Subcutaneous abdominal adipose tissue (tissue), 5 donors: ENCODE results near the gene PKP4.

Experiments used
- H3K27ac ChIP-seq: one replicate; pipeline ENCODE4 v1.7.0; 2013; ENCODE audit warnings: low read depth, mild to moderate bottlenecking, inconsistent platforms, low read length, moderate library complexity
- H3K27me3 ChIP-seq, 5 donors: one replicate each; pipeline ENCODE4 v1.7.0; 2013; ENCODE audit warnings: low read length in 5 of 5, inconsistent platforms in 1 of 5; ENCODE audit not compliant: control insufficient read depth in 5 of 5, insufficient read depth in 4 of 5
- H3K36me3 ChIP-seq, 5 donors: one replicate each; pipeline ENCODE4 v1.7.0; 2013; ENCODE audit warnings: low read length in 5 of 5; ENCODE audit not compliant: control insufficient read depth in 5 of 5, insufficient read depth in 5 of 5
- H3K4me1 ChIP-seq, 5 donors: one replicate each; pipeline ENCODE4 v1.7.0; 2013; ENCODE audit warnings: low read length in 5 of 5, mild to moderate bottlenecking in 3 of 5, moderate library complexity in 1 of 5; ENCODE audit not compliant: control insufficient read depth in 5 of 5, insufficient read depth in 5 of 5
- H3K4me3 ChIP-seq, 5 donors: one replicate each; pipeline ENCODE4 v1.7.0; 2013; ENCODE audit warnings: low read length in 5 of 5, low read depth in 1 of 5
- H3K9ac ChIP-seq, 5 donors: one replicate each; pipeline ENCODE4 v1.7.0; 2013; ENCODE audit warnings: low read length in 5 of 5, mild to moderate bottlenecking in 4 of 5, moderate library complexity in 3 of 5
- H3K9me3 ChIP-seq, 5 donors: one replicate each; pipeline ENCODE4 v1.7.0; 2013; ENCODE audit warnings: low read length in 5 of 5; ENCODE audit not compliant: control insufficient read depth in 5 of 5
- donor health status: healthy.
- donor health status: healthy.
- donor health status: healthy.
- donor health status: healthy.
- donor health status: healthy.

Gene PKP4

DNA sequence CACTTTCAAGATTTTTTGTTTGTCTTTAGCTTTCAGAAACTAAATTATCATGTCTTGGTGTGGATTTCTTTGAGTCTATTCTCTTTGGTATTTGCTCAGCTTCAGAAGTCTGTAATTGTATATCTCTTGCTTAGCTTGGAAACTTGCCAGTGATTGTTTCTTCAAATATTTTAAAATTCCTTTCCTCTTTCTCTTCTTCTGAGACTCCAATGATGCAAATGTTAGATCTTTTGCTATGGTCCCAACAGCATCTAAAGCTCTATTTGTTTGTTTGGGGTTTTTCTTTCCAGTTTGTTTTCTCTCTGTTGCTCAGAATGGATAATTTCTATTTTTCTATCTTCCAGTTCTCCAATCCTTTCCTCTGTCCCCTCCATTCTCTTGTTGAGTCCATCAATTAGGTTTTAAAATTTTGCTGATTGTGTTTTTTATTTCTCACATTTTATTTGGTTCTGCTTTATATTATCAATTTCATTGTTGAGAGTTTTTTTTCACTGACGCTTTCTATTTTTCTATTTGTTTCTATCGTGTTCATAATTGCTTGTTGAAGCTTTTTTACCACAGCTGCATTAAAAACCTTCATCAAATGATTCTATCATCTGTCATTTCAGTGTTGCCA is 256.9 kb downstream of the PKP4 start:
- Histone ChIP-seq H3K4me3 (no peak overlapping the region), H3K27me3 (no peaks in the 10 kb centered on the region), H3K9me3 (peaks cover 0 to 5% (median 0%) of the 10 kb centered on the region in 5 donors), H3K36me3 (no peaks in the 10 kb centered on the region), H3K27ac (no peak overlapping the region), H3K9ac (no peak overlapping the region), H3K4me1 (peaks cover 0 to 35% (median 5%) of the 10 kb centered on the region in 5 donors)

DNA sequence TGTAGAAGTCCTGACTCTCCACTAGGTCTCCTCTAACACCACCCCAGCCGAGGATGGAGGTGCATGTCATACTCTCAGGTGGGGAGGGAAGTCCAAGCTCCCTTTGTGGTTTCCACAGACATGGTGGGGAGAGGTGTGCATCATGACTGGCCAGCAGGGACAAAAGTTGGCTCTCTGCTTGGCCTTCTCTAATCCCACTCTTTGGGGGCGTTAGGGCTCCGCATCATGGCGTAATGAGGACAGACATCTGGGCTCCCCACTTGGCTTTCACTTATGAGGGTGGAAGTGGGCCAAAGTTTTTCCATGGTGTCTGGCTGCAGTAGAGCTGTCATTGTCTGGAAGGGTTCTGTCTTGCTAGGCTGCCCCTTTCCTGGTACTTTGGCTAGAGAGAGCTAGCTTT is 257.7 kb downstream of the PKP4 start:
- Histone ChIP-seq H3K9ac (no peak overlapping the region), H3K4me1 (peaks cover 0 to 42% (median 5%) of the 10 kb centered on the region in 5 donors), H3K27ac (peak overlapping the region; percentile 83), H3K27me3 (no peaks in the 10 kb centered on the region), H3K36me3 (no peaks in the 10 kb centered on the region), H3K9me3 (peaks cover 0 to 5% (median 0%) of the 10 kb centered on the region in 5 donors), H3K4me3 (no peak overlapping the region)

DNA sequence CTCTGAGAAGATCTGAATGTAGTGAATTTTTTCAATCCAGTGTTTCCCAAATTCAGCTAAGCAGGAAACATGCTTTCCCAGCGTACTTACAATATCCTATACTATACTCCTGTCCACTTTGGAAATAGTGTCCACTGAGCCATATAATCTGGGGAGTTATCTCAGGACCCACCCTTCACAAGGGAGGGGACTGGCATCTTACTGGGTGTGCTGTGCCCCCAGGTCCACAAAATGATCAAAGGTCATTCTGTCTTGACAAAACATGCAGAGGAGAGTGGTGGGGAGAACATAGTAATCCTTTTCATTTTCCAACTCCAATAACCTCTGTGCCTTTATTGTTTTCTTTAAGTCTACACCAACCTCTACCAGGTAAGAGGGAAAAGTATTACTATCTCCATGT is 258.6 kb downstream of the PKP4 start:
- Histone ChIP-seq H3K9ac (peak overlapping the region in 2 of 5 donors; percentile 4 to 64), H3K4me3 (no peak overlapping the region), H3K27ac (peak overlapping the region; percentile 83), H3K9me3 (peaks cover 0 to 5% (median 0%) of the 10 kb centered on the region in 5 donors), H3K27me3 (no peaks in the 10 kb centered on the region), H3K36me3 (no peaks in the 10 kb centered on the region), H3K4me1 (peaks cover 0 to 49% (median 5%) of the 10 kb centered on the region in 5 donors)

DNA sequence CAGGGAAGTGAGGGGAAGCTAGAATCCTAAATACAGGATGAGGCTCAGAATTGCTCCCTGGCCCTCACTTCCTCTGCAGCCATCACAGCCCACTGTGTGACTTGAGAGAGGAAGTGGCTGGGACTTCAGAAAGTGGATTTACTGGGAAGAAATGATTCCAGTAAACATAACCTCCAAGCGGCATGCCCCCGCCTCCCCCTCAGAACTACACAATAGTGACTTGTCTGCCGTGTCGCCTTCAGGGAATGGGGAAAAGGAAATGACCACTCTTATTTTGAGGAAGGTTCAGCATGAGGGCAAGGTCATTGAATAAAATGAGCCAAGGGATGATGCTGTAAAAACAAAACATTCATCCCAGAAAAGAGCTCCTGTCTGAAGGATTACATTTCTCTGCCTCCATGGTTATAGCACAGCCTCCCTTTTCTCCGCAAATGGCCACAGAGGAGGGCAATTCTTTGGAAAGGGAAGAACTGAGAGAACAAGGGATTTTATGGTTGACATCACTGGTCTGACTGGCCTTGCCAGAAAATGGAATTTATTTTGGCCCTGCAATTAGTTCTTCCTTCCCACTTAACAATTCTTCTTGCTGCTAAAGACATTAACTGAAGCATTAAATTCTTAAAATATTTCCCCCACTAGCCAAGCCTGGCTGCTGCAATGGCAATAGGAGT is 259.5 kb downstream of the PKP4 start:
- no peak overlapping the region for H3K4me3 ChIP-seq
- peaks cover 0 to 5% (median 0%) of the 10 kb centered on the region in 5 donors for H3K9me3 ChIP-seq
- H3K27me3 ChIP-seq, result no peaks in the 10 kb centered on the region
- no peaks in the 10 kb centered on the region for H3K36me3 ChIP-seq
- peak overlapping the region; percentile 45 for H3K27ac ChIP-seq
- peaks cover 0 to 54% (median 5%) of the 10 kb centered on the region in 5 donors for H3K4me1 ChIP-seq
- no peak overlapping the region for H3K9ac ChIP-seq

DNA sequence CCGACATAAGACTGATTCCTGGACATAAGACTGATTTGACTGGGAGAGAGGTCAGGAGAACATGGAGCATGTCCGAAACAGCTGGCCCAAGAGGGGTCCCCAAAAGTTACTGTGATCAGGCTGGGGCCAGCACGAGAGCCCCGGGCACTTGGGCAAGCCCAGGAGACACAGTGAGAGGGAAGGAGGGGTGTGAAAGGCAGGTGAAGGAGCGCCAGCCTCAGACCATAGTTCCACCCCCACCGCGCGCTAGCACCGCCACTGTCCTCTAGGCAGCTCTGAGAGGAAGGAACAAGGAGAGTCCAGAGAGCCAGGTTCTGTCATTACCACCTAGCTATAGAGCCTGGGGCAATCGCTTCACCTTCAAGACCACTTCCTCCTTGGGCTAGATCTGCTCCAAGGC is 260.2 kb downstream of the PKP4 start:
- Histone ChIP-seq H3K9ac (peak overlapping the region in 1 of 5 donors; percentile 66), H3K27ac (peak overlapping the region; percentile 45), H3K4me3 (peak overlapping the region in 1 of 5 donors; percentile 3), H3K27me3 (no peaks in the 10 kb centered on the region), H3K9me3 (peaks cover 0 to 5% (median 0%) of the 10 kb centered on the region in 5 donors), H3K36me3 (no peaks in the 10 kb centered on the region), H3K4me1 (peaks cover 0 to 54% (median 5%) of the 10 kb centered on the region in 5 donors)

DNA sequence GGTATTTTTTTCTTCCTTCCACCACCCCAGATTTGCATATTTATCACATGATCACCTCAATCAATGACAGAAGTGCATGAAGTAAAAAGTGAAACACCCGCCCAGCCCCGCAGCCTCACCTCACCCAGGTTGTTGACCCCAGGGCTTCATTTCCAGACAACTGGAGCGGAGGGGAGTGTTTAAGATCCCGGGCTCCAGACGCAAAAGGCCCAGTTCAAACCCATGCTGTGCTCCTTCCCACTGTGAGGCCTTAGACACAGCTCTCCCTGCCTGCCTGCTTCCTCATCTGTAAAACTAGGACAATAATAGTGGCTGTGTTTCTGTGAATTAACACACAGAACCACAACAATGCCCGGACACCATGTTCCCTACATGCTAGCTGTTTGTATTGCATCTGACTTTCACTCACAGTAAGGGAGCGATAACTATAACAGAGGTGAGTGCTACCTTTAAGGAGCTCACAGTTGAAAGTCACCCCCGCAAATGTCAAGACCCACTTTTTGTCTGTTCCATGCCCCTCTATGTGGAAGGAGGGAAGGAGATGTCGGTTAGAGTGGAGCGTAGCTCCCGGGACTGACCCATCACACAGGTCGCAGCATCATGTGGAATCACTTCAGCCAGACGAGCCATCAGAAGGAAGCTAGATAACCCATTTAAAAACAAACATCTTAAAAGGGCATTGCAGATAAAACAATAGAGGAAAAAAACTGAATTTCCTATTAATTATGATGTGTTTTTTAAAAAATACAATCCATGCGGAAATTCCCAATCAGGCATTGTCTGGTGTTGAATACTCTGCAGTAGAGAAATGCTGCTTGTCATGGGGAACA is 260.8 kb downstream of the PKP4 start:
- peaks cover 0 to 2% (median 0%) of the 10 kb centered on the region in 5 donors for H3K27me3 ChIP-seq
- H3K9me3 ChIP-seq, result peaks cover 0 to 3% (median 0%) of the 10 kb centered on the region in 5 donors
- peak overlapping the region; percentile 45 for H3K27ac ChIP-seq
- H3K9ac ChIP-seq, result peak overlapping the region in 1 of 5 donors; percentile 66
- peak overlapping the region in 1 of 5 donors; percentile 3 for H3K4me3 ChIP-seq
- no peaks in the 10 kb centered on the region for H3K36me3 ChIP-seq
- peaks cover 0 to 57% (median 5%) of the 10 kb centered on the region in 5 donors for H3K4me1 ChIP-seq

DNA sequence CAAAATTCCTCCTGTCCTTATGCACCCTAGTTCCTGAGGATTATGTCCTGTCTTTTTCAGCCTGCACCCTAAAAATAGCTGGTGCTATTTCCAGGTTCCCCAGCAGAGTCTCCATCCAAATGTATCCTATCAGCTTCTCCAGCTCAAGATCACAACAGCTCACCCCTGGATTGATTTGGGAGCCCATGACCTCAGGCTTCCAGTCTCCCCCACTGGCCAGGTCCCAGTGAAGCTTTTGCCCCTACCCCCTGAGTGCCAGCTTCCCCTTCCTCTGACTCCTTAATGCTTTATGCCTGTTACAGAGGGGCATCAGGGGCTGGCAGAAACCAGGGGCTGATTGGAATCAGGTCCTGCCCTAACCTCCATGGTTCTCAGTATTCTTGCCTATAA is 261.4 kb downstream of the PKP4 start:
- Histone ChIP-seq H3K27me3 (peaks cover 0 to 3% (median 0%) of the 10 kb centered on the region in 5 donors), H3K9me3 (peaks cover 0 to 1% (median 0%) of the 10 kb centered on the region in 5 donors), H3K4me3 (no peak overlapping the region), H3K27ac (peak overlapping the region; percentile 45), H3K9ac (peak overlapping the region in 1 of 5 donors; percentile 50), H3K36me3 (no peaks in the 10 kb centered on the region), H3K4me1 (peaks cover 0 to 61% (median 5%) of the 10 kb centered on the region in 5 donors)

DNA sequence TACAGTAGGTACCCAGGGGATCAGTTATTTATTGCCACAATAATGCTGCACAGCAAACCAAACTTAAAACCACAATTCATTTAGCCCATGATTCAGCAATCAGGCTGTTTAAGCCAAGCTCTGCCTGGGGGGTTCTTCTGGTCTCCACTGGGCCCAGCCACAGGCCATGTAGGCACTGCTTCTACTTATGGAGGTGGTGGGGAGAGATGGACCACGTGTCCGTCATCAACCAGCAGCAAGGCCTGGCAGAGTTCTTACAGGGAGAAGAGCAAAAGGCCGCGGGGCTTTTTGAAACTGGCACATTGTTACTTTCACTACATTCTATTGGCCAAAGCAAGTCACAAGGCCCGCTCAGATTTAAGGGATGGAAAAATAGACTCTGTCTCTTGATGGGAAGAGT is 262.1 kb downstream of the PKP4 start:
- no peaks in the 10 kb centered on the region for H3K36me3 ChIP-seq
- H3K4me3 ChIP-seq, result no peak overlapping the region
- peaks cover 0 to 61% (median 5%) of the 10 kb centered on the region in 5 donors for H3K4me1 ChIP-seq
- peak overlapping the region; percentile 45 for H3K27ac ChIP-seq
- H3K27me3 ChIP-seq, result peaks cover 0 to 3% (median 0%) of the 10 kb centered on the region in 5 donors
- no peak overlapping the region for H3K9ac ChIP-seq
- no peaks in the 10 kb centered on the region for H3K9me3 ChIP-seq

DNA sequence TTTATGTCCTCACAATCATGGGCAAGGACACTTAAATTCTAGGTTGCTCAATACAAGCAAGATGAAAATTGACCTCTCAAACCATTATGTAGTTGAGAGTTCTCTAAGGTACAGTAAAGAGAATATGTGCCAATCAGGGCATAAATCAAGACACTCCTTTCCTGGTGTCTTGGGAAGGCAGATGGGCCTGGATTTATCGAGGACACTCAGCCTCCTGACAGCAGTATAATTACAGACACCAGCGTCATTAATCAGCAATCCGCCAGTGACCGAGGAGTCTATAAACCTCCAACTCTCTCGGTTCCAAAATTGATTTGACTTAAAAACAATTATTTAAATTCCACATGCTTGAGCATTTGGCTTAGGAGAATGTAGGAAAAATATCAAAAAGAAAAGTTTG is 262.7 kb downstream of the PKP4 start:
- Histone ChIP-seq H3K27me3 (peaks cover 0 to 3% (median 0%) of the 10 kb centered on the region in 5 donors), H3K4me3 (no peak overlapping the region), H3K27ac (peak overlapping the region; percentile 45), H3K36me3 (no peaks in the 10 kb centered on the region), H3K9ac (no peak overlapping the region), H3K4me1 (peaks cover 0 to 57% (median 5%) of the 10 kb centered on the region in 5 donors), H3K9me3 (no peaks in the 10 kb centered on the region)
